Measurements from ENCODE around the gene TSHR. TPM values are rescaled to one million over a fixed set of nuclear protein-coding genes. Genes with fewer than 3 reads are reported as not detected.
"Not testable (repeated sequence)": the region's sequence is repeated elsewhere in the genome, so short reads cannot be mapped to it uniquely, and the experiment has no call there.

The TSHR gene
- 1 to 10 TPM in 1 of 2 experiments, under 1 TPM in 1; 0.82 to 1.0 TPM for total RNA-seq

- CTCF ChIA-PET, result interaction anchor here (0.6 to 5.1 kb wide), 8 partner anchors 13 to 500 kb away, joined by 3 to 32 read pairs (median 4); partner anchors contain the start of gene CEP128
- Mint-ChIP-seq H3K4me1 (peaks cover 60% of the 10 kb centered on the region), H3K4me3 (peak within 1 kb of the TSS; percentile 83), H3K9me3 (peaks cover 8% of the 10 kb centered on the region), H3K27me3 (peaks cover 31% of the 10 kb centered on the region), H3K27ac (peak within 1 kb of the TSS; percentile 93), H3K36me3 (ENCODE audit: low read depth) (peaks cover 16% of the 10 kb centered on the region)
- DNase-seq, result no peak
- POLR2A ChIA-PET, result interaction anchor here (1.2 kb wide), 1 partner anchor 32 kb away, joined by 6 read pairs; no protein-coding TSS in a partner anchor
Measured at GRCh38 chr14:80955416-80955941, at the start of gene TSHR. TSS of gene TSHR (plus strand) at chr14:80955621. CDS start at chr14:80955681, 60 bp downstream.

DNA sequence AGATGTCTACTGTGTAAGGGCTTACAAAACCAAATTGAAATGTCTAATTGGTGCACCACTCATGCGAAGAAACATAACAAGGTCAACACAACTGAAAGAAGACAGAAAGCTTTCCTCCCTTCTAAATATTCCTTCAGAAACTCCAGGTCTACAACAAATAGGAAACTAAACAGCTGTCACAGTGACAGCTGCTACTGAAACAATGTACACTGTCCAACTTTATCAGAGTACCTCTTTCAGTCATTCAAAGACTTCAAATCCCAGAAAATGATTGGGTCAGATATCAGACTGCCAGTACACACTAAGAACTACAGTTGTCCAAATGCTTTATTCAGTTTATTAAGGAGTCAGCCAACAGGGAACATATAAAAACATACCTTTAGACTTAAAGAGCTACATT lies 49.1 kb upstream of the TSHR start:
- POLR2A ChIA-PET, result no interaction called here
- no peak for DNase-seq
- H3K4me3 Mint-ChIP-seq, result no peak overlapping the region
- H3K27ac Mint-ChIP-seq, result no peak overlapping the region
- peaks cover 8% of the 10 kb centered on the region for H3K4me1 Mint-ChIP-seq
- peaks cover 4% of the 10 kb centered on the region for H3K9me3 Mint-ChIP-seq
- H3K36me3 Mint-ChIP-seq (ENCODE audit: low read depth), result peaks cover 34% of the 10 kb centered on the region
- no peaks in the 10 kb centered on the region for H3K27me3 Mint-ChIP-seq
- CTCF ChIA-PET, result no interaction called here

- CTCF ChIA-PET, result no interaction called here
- POLR2A ChIA-PET, result no interaction called here
- DNase-seq, result no peak
- H3K4me1 Mint-ChIP-seq, result peaks cover 8% of the 10 kb centered on the region
- peaks cover 28% of the 10 kb centered on the region for H3K36me3 Mint-ChIP-seq (ENCODE audit: low read depth)
- no peak overlapping the region for H3K27ac Mint-ChIP-seq
- H3K4me3 Mint-ChIP-seq, result no peak overlapping the region
- H3K27me3 Mint-ChIP-seq, result no peaks in the 10 kb centered on the region
- H3K9me3 Mint-ChIP-seq, result no peaks in the 10 kb centered on the region
Measured at GRCh38 chr14:80906946-80907345, 48.5 kb upstream of the TSHR start.

DNA sequence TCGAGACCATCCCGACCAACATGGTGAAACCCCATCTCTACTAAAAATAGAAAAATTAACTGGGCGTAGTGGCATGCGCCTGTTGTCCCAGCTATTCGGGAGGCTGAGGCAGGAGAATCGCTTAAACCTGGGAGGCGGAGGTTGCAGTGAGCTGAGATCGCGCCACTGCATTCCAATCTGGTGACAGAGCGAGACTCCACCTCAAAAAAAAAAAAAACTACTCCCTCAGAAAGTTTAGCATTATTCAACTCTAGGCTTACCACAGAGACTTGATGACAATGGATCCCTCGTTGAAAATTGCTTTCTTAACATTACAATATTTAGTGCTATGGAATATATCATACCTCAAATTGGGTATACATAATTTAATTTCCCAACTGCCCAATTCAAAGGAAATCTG lies 43.4 kb upstream of the TSHR start:
- H3K4me1 Mint-ChIP-seq, H3K9me3 Mint-ChIP-seq, H3K27ac Mint-ChIP-seq, DNase-seq, POLR2A ChIA-PET, H3K4me3 Mint-ChIP-seq, H3K27me3 Mint-ChIP-seq: not testable (repeated sequence)
- CTCF ChIA-PET, result interaction anchor here (0.6 to 1.2 kb wide), 2 partner anchors 13 to 189 kb away, joined by 3 read pairs; no protein-coding TSS in a partner anchor
- peaks cover 31% of the 10 kb centered on the region for H3K36me3 Mint-ChIP-seq (ENCODE audit: low read depth)

- H3K9me3 Mint-ChIP-seq, result no peaks in the 10 kb centered on the region
Measured at GRCh38 chr14:80919622-80920021, 35.8 kb upstream of the TSHR start.

GRCh38 chr14:80923368-80923767 lies 32.1 kb upstream of the TSHR start:
- H3K27ac Mint-ChIP-seq, result no peak overlapping the region
- ChIA-PET POLR2A (no interaction called here), CTCF (interaction anchor here (1.0 kb wide), 1 partner anchor 247 kb away, joined by 3 read pairs; no protein-coding TSS in a partner anchor)
- peaks cover 47% of the 10 kb centered on the region for H3K36me3 Mint-ChIP-seq (ENCODE audit: low read depth)
- DNase-seq, result no peak
- peaks cover 28% of the 10 kb centered on the region for H3K4me1 Mint-ChIP-seq
- H3K9me3 Mint-ChIP-seq, result peaks cover 17% of the 10 kb centered on the region
- H3K27me3 Mint-ChIP-seq, result no peaks in the 10 kb centered on the region
- H3K4me3 Mint-ChIP-seq, result no peak overlapping the region

More at GRCh38 chr14:80919622-80920021, 35.8 kb upstream of the TSHR start:
- Mint-ChIP-seq H3K27me3 (no peaks in the 10 kb centered on the region), H3K4me3 (no peak overlapping the region), H3K4me1 (peaks cover 5% of the 10 kb centered on the region), H3K27ac (no peak overlapping the region), H3K36me3 (ENCODE audit: low read depth) (peaks cover 35% of the 10 kb centered on the region)
- POLR2A ChIA-PET, result no interaction called here
- no peak for DNase-seq
- CTCF ChIA-PET, result no interaction called here

- ChIA-PET POLR2A (no interaction called here), CTCF (interaction anchor here (0.6 to 1.6 kb wide), 3 partner anchors 9 to 246 kb away, joined by 3 to 6 read pairs (median 3); no protein-coding TSS in a partner anchor)
- H3K27ac Mint-ChIP-seq, result no peak overlapping the region
- peaks cover 58% of the 10 kb centered on the region for H3K36me3 Mint-ChIP-seq (ENCODE audit: low read depth)
- no peak for DNase-seq
- no peaks in the 10 kb centered on the region for H3K27me3 Mint-ChIP-seq
- no peak overlapping the region for H3K4me3 Mint-ChIP-seq
- H3K9me3 Mint-ChIP-seq, result peaks cover 25% of the 10 kb centered on the region
- H3K4me1 Mint-ChIP-seq, result peaks cover 35% of the 10 kb centered on the region
Measured at GRCh38 chr14:80924365-80925103, 30.9 kb upstream of the TSHR start.

GRCh38 chr14:80926397-80927082 lies 28.9 kb upstream of the TSHR start:
- no peak for DNase-seq
- Mint-ChIP-seq H3K4me1 (peaks cover 55% of the 10 kb centered on the region), H3K4me3 (no peak overlapping the region), H3K36me3 (ENCODE audit: low read depth) (peaks cover 68% of the 10 kb centered on the region), H3K27ac (no peak overlapping the region), H3K27me3 (no peaks in the 10 kb centered on the region), H3K9me3 (peaks cover 25% of the 10 kb centered on the region)
- ChIA-PET CTCF (interaction anchor here (0.9 to 1.0 kb wide), 2 partner anchors 8 to 52 kb away, joined by 3 read pairs; no protein-coding TSS in a partner anchor), POLR2A (no interaction called here)

DNA sequence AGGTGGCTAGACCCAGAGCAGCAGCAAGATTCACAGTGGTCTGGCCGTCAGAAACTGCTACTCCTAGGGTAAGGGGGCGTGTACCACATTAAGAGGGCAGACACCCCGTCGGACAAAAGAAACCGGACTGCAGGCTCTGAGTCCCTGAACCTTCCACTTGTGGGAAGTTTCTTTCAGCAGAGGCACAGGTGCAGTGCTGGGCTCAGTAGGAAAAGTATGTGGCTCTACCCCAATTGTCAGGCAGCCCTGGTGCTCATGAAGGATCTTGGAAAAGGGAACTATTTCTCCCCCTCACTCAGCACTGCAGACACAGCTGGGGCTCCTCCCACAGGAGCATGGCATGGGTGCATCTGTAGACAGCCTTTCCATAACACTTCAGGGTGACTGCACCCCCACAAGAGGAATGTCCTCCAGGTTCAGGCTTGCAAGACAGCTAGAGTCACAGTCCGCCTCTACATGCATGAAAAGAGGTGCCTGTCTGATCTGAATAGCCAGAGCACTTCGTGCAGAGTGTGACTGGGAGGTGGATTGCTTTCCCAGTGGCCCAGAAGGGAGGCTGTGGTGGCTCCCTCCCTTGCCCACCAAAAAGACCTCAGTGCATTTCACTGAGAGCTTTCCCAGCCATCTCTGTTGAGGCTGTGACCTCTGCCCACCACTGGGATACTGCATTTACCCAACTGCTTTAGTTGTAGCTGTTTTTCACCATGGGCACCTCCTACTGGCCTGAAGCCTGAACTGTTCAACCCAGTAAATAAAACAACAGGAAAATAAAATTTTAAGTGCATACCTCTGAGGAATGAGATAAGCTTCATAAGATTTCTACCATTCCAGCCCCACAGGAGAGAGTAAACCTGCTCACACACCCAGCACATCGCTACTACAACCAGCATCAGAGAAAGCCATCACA lies 28.1 kb upstream of the TSHR start:
- H3K4me1 Mint-ChIP-seq, result peaks cover 63% of the 10 kb centered on the region
- peaks cover 68% of the 10 kb centered on the region for H3K36me3 Mint-ChIP-seq (ENCODE audit: low read depth)
- POLR2A ChIA-PET, result no interaction called here
- CTCF ChIA-PET, result interaction anchor here (1.0 kb wide), 1 partner anchor 51 kb away, joined by 3 read pairs; no protein-coding TSS in a partner anchor
- H3K27me3 Mint-ChIP-seq, result no peaks in the 10 kb centered on the region
- no peak overlapping the region for H3K4me3 Mint-ChIP-seq
- no peak for DNase-seq
- H3K27ac Mint-ChIP-seq, result no peak overlapping the region
- H3K9me3 Mint-ChIP-seq, result peaks cover 26% of the 10 kb centered on the region

- Mint-ChIP-seq H3K9me3 (peaks cover 22% of the 10 kb centered on the region), H3K36me3 (ENCODE audit: low read depth) (peaks cover 67% of the 10 kb centered on the region), H3K27ac (peak overlapping the region; percentile 90), H3K27me3 (no peaks in the 10 kb centered on the region), H3K4me3 (no peak overlapping the region), H3K4me1 (peaks cover 80% of the 10 kb centered on the region)
- CTCF ChIA-PET, result interaction anchor here (0.6 to 1.7 kb wide), 5 partner anchors 8 to 57 kb away, joined by 3 to 7 read pairs (median 3); partner anchors contain the start of gene CEP128
- no peak for DNase-seq
- POLR2A ChIA-PET, result interaction anchor here (0.7 kb wide), 1 partner anchor 27 kb away, joined by 3 read pairs; no protein-coding TSS in a partner anchor
Measured at GRCh38 chr14:80930095-80930494, 25.3 kb upstream of the TSHR start.

- Mint-ChIP-seq H3K4me1 (peaks cover 75% of the 10 kb centered on the region), H3K27me3 (no peaks in the 10 kb centered on the region), H3K9me3 (peaks cover 14% of the 10 kb centered on the region), H3K36me3 (ENCODE audit: low read depth) (peaks cover 64% of the 10 kb centered on the region), H3K4me3 (peak overlapping the region; percentile 12), H3K27ac (peak overlapping the region; percentile 90)
- peak; percentile 71 for DNase-seq
- CTCF ChIA-PET, result interaction anchor here (0.6 to 1.7 kb wide), 5 partner anchors 9 to 56 kb away, joined by 3 to 7 read pairs (median 3); partner anchors contain the start of gene CEP128
- POLR2A ChIA-PET, result interaction anchor here (0.7 kb wide), 1 partner anchor 26 kb away, joined by 3 read pairs; no protein-coding TSS in a partner anchor
Measured at GRCh38 chr14:80930836-80931389, 24.5 kb upstream of the TSHR start.

DNA sequence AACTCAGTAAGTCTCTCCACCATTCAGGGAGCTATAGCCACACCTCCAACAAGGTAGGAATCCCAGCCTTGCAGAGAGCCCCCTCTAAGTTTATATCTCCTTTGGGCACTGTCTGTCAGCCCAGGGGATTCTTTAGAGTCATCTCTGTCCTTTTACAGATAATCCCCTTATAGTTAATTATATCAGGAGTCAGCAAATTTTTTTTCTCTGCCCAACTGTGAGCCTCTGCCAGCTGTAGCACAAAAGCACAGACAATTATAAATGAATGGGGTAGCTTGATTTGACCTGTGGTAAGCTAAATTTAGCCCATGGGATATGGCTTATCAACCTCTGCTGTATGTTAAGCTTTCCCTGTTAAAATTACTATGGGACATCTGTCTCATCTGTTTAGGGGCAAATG lies 22.1 kb upstream of the TSHR start:
- peaks cover 51% of the 10 kb centered on the region for H3K36me3 Mint-ChIP-seq (ENCODE audit: low read depth)
- no peak overlapping the region for H3K4me3 Mint-ChIP-seq
- peaks cover 11% of the 10 kb centered on the region for H3K9me3 Mint-ChIP-seq
- no peaks in the 10 kb centered on the region for H3K27me3 Mint-ChIP-seq
- no peak for DNase-seq
- peaks cover 63% of the 10 kb centered on the region for H3K4me1 Mint-ChIP-seq
- CTCF ChIA-PET, result interaction anchor here (1.3 to 1.8 kb wide), 3 partner anchors 9 to 54 kb away, joined by 3 to 6 read pairs (median 6); partner anchors contain the start of gene TSHR
- peak overlapping the region; percentile 37 for H3K27ac Mint-ChIP-seq
- POLR2A ChIA-PET, result no interaction called here

Measured in activated CD4-positive, alpha-beta T cell treated with anti-CD3 and anti-CD28 coated beads, Interleukin-2, amount 10 ng/mL, durations not matched to agents 7 days and 5 days (primary cell).